ENCODE measurements around the gene ZNF19. TPM values are rescaled to one million over a fixed set of nuclear protein-coding genes. Genes with fewer than 3 reads are reported as not detected.
A peak's percentile ranks its signal among the peaks of the same experiment; 100 is the strongest.

ZNF19 gene
- total RNA-seq, 1 donor from 2014 or later, result 2.1 TPM

- H3K4me1 Mint-ChIP-seq (ENCODE audit: low read depth), result no peaks in the 10 kb centered on the region
- H3K4me3 Mint-ChIP-seq (ENCODE audit: unreplicated experiment), result no peak overlapping the region
- no peak for DNase-seq (ENCODE audit: low spot score)
- no peak overlapping the region for H3K27ac Mint-ChIP-seq (ENCODE audit: unreplicated experiment)
- no peaks in the 10 kb centered on the region for H3K27me3 Mint-ChIP-seq (ENCODE audit: low read depth)
- peaks cover 78% of the 10 kb centered on the region for H3K9me3 Mint-ChIP-seq (ENCODE audit: low read depth)
- TF ChIP-seq CTCF (IDR thresholded peaks at IDR 0.05), result no peak
- H3K36me3 Mint-ChIP-seq (ENCODE audit: low read depth), result peaks cover 60% of the 10 kb centered on the region
These were observed 40.8 kb downstream of the ZNF19 start for GRCh38 chr16:71448274-71448866.

GRCh38 chr16:71443714-71444113 is 45.4 kb downstream of the ZNF19 start:
- H3K4me1 Mint-ChIP-seq (ENCODE audit: low read depth), result no peaks in the 10 kb centered on the region
- H3K27ac Mint-ChIP-seq (ENCODE audit: unreplicated experiment), result no peak overlapping the region
- TF ChIP-seq CTCF (IDR thresholded peaks at IDR 0.05), result no peak
- peaks cover 14% of the 10 kb centered on the region for H3K36me3 Mint-ChIP-seq (ENCODE audit: low read depth)
- no peak overlapping the region for H3K4me3 Mint-ChIP-seq (ENCODE audit: unreplicated experiment)
- peaks cover 42% of the 10 kb centered on the region for H3K9me3 Mint-ChIP-seq (ENCODE audit: low read depth)
- no peaks in the 10 kb centered on the region for H3K27me3 Mint-ChIP-seq (ENCODE audit: low read depth)
- no peak for DNase-seq (ENCODE audit: low spot score)

GRCh38 chr16:71442051-71442440 is 47.1 kb downstream of the ZNF19 start, which contains the start of gene TLE7:
TLE7 (minus strand) TSS chr16:71442054; CDS start chr16:71433324, 8,730 bp downstream.
- Mint-ChIP-seq H3K4me1 (ENCODE audit: low read depth) (no peaks in the 10 kb centered on the region), H3K4me3 (ENCODE audit: unreplicated experiment) (no peak within 1 kb of the TSS), H3K27me3 (ENCODE audit: low read depth) (peaks cover 3% of the 10 kb centered on the region), H3K9me3 (ENCODE audit: low read depth) (peaks cover 26% of the 10 kb centered on the region), H3K27ac (ENCODE audit: unreplicated experiment) (no peak within 1 kb of the TSS), H3K36me3 (ENCODE audit: low read depth) (peaks cover 1% of the 10 kb centered on the region)
- no peak for DNase-seq (ENCODE audit: low spot score)
- TF ChIP-seq CTCF (IDR thresholded peaks at IDR 0.05), result no peak

- Mint-ChIP-seq H3K4me1 (ENCODE audit: low read depth) (no peaks in the 10 kb centered on the region), H3K4me3 (ENCODE audit: unreplicated experiment) (no peak overlapping the region), H3K27me3 (ENCODE audit: low read depth) (peaks cover 3% of the 10 kb centered on the region), H3K9me3 (ENCODE audit: low read depth) (peaks cover 26% of the 10 kb centered on the region), H3K36me3 (ENCODE audit: low read depth) (peaks cover 1% of the 10 kb centered on the region), H3K27ac (ENCODE audit: unreplicated experiment) (no peak overlapping the region)
- no peak for DNase-seq (ENCODE audit: low spot score)
- TF ChIP-seq CTCF (IDR thresholded peaks at IDR 0.05), result no peak
These were observed 47.6 kb downstream of the ZNF19 start for GRCh38 chr16:71441348-71442050.

- Mint-ChIP-seq H3K36me3 (ENCODE audit: low read depth) (peaks cover under 1% of the 10 kb centered on the region), H3K4me1 (ENCODE audit: low read depth) (no peaks in the 10 kb centered on the region), H3K4me3 (ENCODE audit: unreplicated experiment) (no peak overlapping the region), H3K27ac (ENCODE audit: unreplicated experiment) (no peak overlapping the region), H3K9me3 (ENCODE audit: low read depth) (peaks cover 24% of the 10 kb centered on the region), H3K27me3 (ENCODE audit: low read depth) (peaks cover 3% of the 10 kb centered on the region)
- no peak for DNase-seq (ENCODE audit: low spot score)
- TF ChIP-seq CTCF (IDR thresholded peaks at IDR 0.05), result peak; percentile 40
These were observed 48.3 kb downstream of the ZNF19 start for GRCh38 chr16:71440669-71441347.
